Measurements from ENCODE around the gene PDE12. TPM values are rescaled to one million over a fixed set of nuclear protein-coding genes. Genes with fewer than 3 reads are reported as not detected.

The PDE12 gene
- polyA plus RNA-seq, 1 of the 3 experiments (the other 2 are of a cell fraction): 7.4 TPM

DNA sequence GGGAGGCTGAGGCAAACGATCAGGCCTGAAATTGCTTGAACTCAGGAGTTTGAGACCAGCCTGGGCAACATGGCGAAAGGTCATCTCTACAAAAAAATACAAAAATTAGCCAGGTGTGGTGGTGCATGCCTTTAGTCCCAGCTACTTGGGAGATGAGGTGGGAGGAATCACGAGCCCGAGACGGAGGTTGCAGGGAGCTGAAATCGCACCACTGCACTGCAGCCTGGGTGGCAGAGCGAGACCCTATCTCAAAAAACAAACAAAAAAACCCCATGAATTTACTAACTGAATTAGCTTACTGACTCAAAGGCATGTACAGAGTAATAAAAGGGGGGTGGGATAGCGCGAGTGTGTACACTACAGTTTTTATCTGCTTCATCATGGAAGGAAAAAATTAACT is 21.7 kb downstream of the PDE12 start:
- Histone ChIP-seq H3F3A (replicated peaks; ENCODE audit: insufficient read depth) (peaks cover 61% of the 10 kb centered on the region), H3K4me3 (ENCODE audit: low read depth in 2 of 2, low read length in 1 of 2) (no peak overlapping the region), H4K20me1 (ENCODE audit: insufficient read depth) (peaks cover 93% of the 10 kb centered on the region), H3K36me3 (replicated peaks in 1 of 2; ENCODE audit: control insufficient read depth in 1 of 2, insufficient read depth in 2 of 2, low read length in 1 of 2) (peaks cover 39 to 92% of the 10 kb centered on the region in 2 experiments), H3K9ac (no peak overlapping the region), H3K9me2 (no peaks in the 10 kb centered on the region), H3K79me2 (ENCODE audit: insufficient read depth) (peaks cover 100% of the 10 kb centered on the region), H2AFZ (ENCODE audit: low read depth) (no peak overlapping the region), H3K4me2 (no peak overlapping the region), H3K9me3 (no peaks in the 10 kb centered on the region), H3K27me3 (ENCODE audit: insufficient read depth) (no peaks in the 10 kb centered on the region), H3K4me1 (ENCODE audit: control insufficient read depth in 1 of 2, insufficient read depth in 2 of 2, low read depth in 1 of 2, low read length in 1 of 2) (peaks cover 0 to 5% of the 10 kb centered on the region in 2 experiments; a peak in 1 of 4 replicates), H3K27ac (ENCODE audit: low read depth in 2 of 2, low read length in 1 of 2) (no peak overlapping the region)
- POLR2A ChIA-PET: no interaction called here
- CTCF ChIA-PET: interaction anchor here (1.6 kb wide), 1 partner anchor 12 kb away, joined by 3 read pairs; no protein-coding TSS in a partner anchor
- DNase-seq: no peak
- 96% methylated on average over 9 of the region's 9 CpGs for WGBS (ENCODE audit: low lambda C conversion rate)
- TF ChIP-seq RXRA (IDR thresholded peaks at IDR 0.05; ENCODE audit: borderline replicate concordance, low read depth) (no peak), TCF12 (IDR thresholded peaks at IDR 0.05) (no peak)

DNA sequence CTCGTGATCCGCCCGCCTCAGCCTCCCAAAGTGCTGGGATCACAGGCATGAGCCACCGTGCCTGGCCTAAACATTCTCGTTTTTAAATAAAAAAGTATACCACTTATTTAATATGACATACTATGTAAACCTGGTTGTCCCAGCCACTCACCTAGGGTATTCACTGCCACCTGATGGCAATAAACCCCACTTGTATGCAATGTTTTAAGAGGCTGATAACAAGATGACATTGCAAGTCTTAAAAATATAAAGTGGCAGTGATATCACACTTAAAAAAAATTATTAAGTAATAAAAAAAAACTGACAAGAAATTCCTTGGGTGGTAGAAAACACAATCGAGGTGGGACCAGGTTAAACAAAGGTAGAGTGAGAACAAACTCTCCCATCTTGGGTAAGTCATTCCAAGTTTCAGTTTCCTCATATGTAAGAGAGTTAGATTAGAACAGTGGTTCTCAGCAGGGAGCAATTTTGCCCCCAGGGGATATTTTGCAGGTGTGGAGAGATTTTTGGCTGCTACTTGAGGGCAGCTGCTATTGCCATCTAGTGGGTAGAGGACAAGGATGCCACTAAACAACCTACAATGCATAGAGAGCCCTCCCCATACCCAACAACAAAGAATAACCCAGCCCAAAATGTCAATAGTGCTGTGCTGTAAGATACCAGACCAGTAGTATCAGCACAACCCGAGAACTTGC is 26.5 kb downstream of the PDE12 start:
- POLR2A ChIA-PET: no interaction called here
- H3K27ac ChIP-seq (ENCODE audit: low read depth in 2 of 2, low read length in 1 of 2): no peak overlapping the region
- CTCF ChIA-PET: no interaction called here
- H3K4me1 ChIP-seq (ENCODE audit: control insufficient read depth in 1 of 2, insufficient read depth in 2 of 2, low read depth in 1 of 2, low read length in 1 of 2): no peaks in the 10 kb centered on the region; a peak in 2 of 4 replicates
- no peak overlapping the region for H3K4me2 ChIP-seq
- TF ChIP-seq RAD21 (IDR thresholded peaks at IDR 0.05; ENCODE audit: low read length): peak; percentile 30; the same call in 1 of the 2 replicates
- TF ChIP-seq FOXM1 (IDR thresholded peaks at IDR 0.05; ENCODE audit: low read depth): no peak
- no peak for TF ChIP-seq TEAD4 (IDR thresholded peaks at IDR 0.05; ENCODE audit: borderline replicate concordance, insufficient read depth)
- no peak for TF ChIP-seq FOSL2 (IDR thresholded peaks at IDR 0.05; ENCODE audit: borderline replicate concordance, low read depth)
- TF ChIP-seq, protein P1, sequence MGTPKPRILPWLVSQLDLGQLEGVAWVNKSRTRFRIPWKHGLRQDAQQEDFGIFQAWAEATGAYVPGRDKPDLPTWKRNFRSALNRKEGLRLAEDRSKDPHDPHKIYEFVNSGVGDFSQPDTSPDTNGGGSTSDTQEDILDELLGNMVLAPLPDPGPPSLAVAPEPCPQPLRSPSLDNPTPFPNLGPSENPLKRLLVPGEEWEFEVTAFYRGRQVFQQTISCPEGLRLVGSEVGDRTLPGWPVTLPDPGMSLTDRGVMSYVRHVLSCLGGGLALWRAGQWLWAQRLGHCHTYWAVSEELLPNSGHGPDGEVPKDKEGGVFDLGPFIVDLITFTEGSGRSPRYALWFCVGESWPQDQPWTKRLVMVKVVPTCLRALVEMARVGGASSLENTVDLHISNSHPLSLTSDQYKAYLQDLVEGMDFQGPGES (IDR thresholded peaks at IDR 0.05; ENCODE audit: low read depth, low read length): no peak
- TF ChIP-seq RXRA (IDR thresholded peaks at IDR 0.05; ENCODE audit: borderline replicate concordance, low read depth): no peak
- TF ChIP-seq RFX5 (IDR thresholded peaks at IDR 0.05; ENCODE audit: low read length): no peak
- TF ChIP-seq, protein P2, sequence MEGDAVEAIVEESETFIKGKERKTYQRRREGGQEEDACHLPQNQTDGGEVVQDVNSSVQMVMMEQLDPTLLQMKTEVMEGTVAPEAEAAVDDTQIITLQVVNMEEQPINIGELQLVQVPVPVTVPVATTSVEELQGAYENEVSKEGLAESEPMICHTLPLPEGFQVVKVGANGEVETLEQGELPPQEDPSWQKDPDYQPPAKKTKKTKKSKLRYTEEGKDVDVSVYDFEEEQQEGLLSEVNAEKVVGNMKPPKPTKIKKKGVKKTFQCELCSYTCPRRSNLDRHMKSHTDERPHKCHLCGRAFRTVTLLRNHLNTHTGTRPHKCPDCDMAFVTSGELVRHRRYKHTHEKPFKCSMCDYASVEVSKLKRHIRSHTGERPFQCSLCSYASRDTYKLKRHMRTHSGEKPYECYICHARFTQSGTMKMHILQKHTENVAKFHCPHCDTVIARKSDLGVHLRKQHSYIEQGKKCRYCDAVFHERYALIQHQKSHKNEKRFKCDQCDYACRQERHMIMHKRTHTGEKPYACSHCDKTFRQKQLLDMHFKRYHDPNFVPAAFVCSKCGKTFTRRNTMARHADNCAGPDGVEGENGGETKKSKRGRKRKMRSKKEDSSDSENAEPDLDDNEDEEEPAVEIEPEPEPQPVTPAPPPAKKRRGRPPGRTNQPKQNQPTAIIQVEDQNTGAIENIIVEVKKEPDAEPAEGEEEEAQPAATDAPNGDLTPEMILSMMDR (IDR thresholded peaks at IDR 0.05): peak; percentile 29; the same call in 1 of the 2 replicates
- no peak for TF ChIP-seq YY1 (IDR thresholded peaks at IDR 0.05; ENCODE audit: low read depth)
- TF ChIP-seq, protein P3, sequence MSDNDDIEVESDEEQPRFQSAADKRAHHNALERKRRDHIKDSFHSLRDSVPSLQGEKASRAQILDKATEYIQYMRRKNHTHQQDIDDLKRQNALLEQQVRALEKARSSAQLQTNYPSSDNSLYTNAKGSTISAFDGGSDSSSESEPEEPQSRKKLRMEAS (IDR thresholded peaks at IDR 0.05; ENCODE audit: low read depth): no peak
- no peak for TF ChIP-seq POLR2AphosphoS5 (IDR thresholded peaks at IDR 0.05; ENCODE audit: low read depth, low read length)
- TF ChIP-seq, protein P4, sequence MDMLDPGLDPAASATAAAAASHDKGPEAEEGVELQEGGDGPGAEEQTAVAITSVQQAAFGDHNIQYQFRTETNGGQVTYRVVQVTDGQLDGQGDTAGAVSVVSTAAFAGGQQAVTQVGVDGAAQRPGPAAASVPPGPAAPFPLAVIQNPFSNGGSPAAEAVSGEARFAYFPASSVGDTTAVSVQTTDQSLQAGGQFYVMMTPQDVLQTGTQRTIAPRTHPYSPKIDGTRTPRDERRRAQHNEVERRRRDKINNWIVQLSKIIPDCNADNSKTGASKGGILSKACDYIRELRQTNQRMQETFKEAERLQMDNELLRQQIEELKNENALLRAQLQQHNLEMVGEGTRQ (IDR thresholded peaks at IDR 0.05; ENCODE audit: borderline replicate concordance, low read depth, low read length): no peak
- no peak for TF ChIP-seq NFIC (IDR thresholded peaks at IDR 0.05; ENCODE audit: borderline replicate concordance)
- H3K9me3 ChIP-seq: no peaks in the 10 kb centered on the region
- peak; percentile 10 for DNase-seq
- no peaks in the 10 kb centered on the region for H3K9me2 ChIP-seq
- H3K36me3 ChIP-seq (replicated peaks in 1 of 2; ENCODE audit: control insufficient read depth in 1 of 2, insufficient read depth in 2 of 2, low read length in 1 of 2): peaks cover 26 to 84% of the 10 kb centered on the region in 2 experiments
- no peaks in the 10 kb centered on the region for H3K27me3 ChIP-seq (ENCODE audit: insufficient read depth)
- H4K20me1 ChIP-seq (ENCODE audit: insufficient read depth): peaks cover 99% of the 10 kb centered on the region
- H3K4me3 ChIP-seq (ENCODE audit: low read depth in 2 of 2, low read length in 1 of 2): no peak overlapping the region
- H3K79me2 ChIP-seq (ENCODE audit: insufficient read depth): peaks cover 100% of the 10 kb centered on the region
- peaks cover 38% of the 10 kb centered on the region for H3F3A ChIP-seq (replicated peaks; ENCODE audit: insufficient read depth)
- no peak overlapping the region for H2AFZ ChIP-seq (ENCODE audit: low read depth)
- H3K9ac ChIP-seq: no peak overlapping the region
- 96% methylated on average over 7 of the region's 7 CpGs for WGBS (ENCODE audit: low lambda C conversion rate)
